Body of pancreas (tissue), 4 donors: ENCODE results near the gene ST6GALNAC3. TPM values are rescaled to one million over a fixed set of nuclear protein-coding genes. Genes with fewer than 3 reads are reported as not detected.

Experiments
- ATAC-seq: fragments of 150-250 bp; one replicate; pipeline ENCODE4 v1.9.1; 2016
- DNase-seq, 4 donors: peaks; one replicate each; pipeline ENCODE4 v3.0.0-alpha.2; 2019
- H3K27ac ChIP-seq, 4 donors: fragments of 200-600 bp; sonication (generic); 1 replicate in 3 of 4; 2 replicates in 1 of 4; pipeline versions ENCODE4 v1.5.1 to v1.6.1; 2016 to 2019; ENCODE audit warnings: mild to moderate bottlenecking in 1 of 4, mixed read lengths in 1 of 4, moderate library complexity in 1 of 4
- H3K27me3 ChIP-seq, 2 donors: fragments of 200-600 bp; sonication (generic); one replicate each; pipeline ENCODE4 v1.6.0; 2016; ENCODE audit warnings: mild to moderate bottlenecking in 1 of 2
- H3K36me3 ChIP-seq, 2 donors: fragments of 200-600 bp; sonication (generic); replicated peaks in 1 of 2; 2 replicates each; pipeline ENCODE4 v1.5.1; 2016; ENCODE audit warnings: low read depth in 2 of 2; ENCODE audit not compliant: insufficient read depth in 1 of 2
- H3K4me1 ChIP-seq: fragments of 200-600 bp; sonication (generic); one replicate; pipeline ENCODE4 v1.6.0; 2016
- H3K4me3 ChIP-seq, 2 donors: fragments of 200-600 bp; sonication (generic); 1 replicate in 1 of 2; 2 replicates in 1 of 2; pipeline ENCODE4 v1.5.1; 2016 to 2019
- H3K9me3 ChIP-seq, 3 donors: fragments of 200-600 bp; sonication (generic); 1 replicate in 2 of 3; 2 replicates in 1 of 3; pipeline ENCODE4 v1.5.1; 2016
- CTCF ChIP-seq, 7 experiments: fragments of 450-650 bp in 4 of 7; fragments of 200-600 bp in 3 of 7; sonication (generic) in 3 of 7; IDR thresholded peaks; one replicate each; pipeline ENCODE4 v1.5.1; 2016 to 2019; ENCODE audit warnings: antibody characterized with exemption in 7 of 7
- POLR2A ChIP-seq, 3 donors: fragments of 450-650 bp; IDR thresholded peaks; one replicate each; pipeline ENCODE4 v1.6.1; 2016; ENCODE audit warnings: antibody characterized with exemption in 3 of 3, mild to moderate bottlenecking in 2 of 3
- WGBS, 2 donors: methylation state at CpG; one replicate each; pipeline ENCODE4 v1.1.5; 2017; 5-methylcytosine and 5-hydroxymethylcytosine counted together
- intact Hi-C: fragments of 100-400 bp; cut with DNase I; formaldehyde crosslinking; loops from one replicate; pipeline ENCODE4 v1.15.1; 2023
- total RNA-seq, 2 donors: library from RNA; depleted of rRNA; stranded (reverse); fragments of >200 nt; gene quantifications; one replicate each; pipeline ENCODE4 v1.1.0, GENCODE V29; 2016

The ST6GALNAC3 gene
- total RNA-seq, 2 donors from 2014 or later: 1.3 to 2.3 TPM

GRCh38 chr1:76146184-76146583, 71.6 kb downstream of the ST6GALNAC3 start:
- DNase-seq (no peak), ATAC-seq (no peak)
- no peaks in the 10 kb centered on the region for H3K27me3 ChIP-seq
- no peak overlapping the region for H3K27ac ChIP-seq
- 59 to 71% methylated on average over 1 of the region's 1 CpG for WGBS, 2 donors
- TF ChIP-seq CTCF (IDR thresholded peaks at IDR 0.05) (no peak), POLR2A (IDR thresholded peaks at IDR 0.05) (no peak)
- no peaks in the 10 kb centered on the region for H3K36me3 ChIP-seq
- H3K4me1 ChIP-seq: no peaks in the 10 kb centered on the region
- intact Hi-C loops: no loop called here
- H3K9me3 ChIP-seq: no peaks in the 10 kb centered on the region
- H3K4me3 ChIP-seq: no peak overlapping the region

GRCh38 chr1:76147917-76148316, 73.4 kb downstream of the ST6GALNAC3 start:
- no peak overlapping the region for H3K4me3 ChIP-seq
- intact Hi-C loops: no loop called here
- 64 to 69% methylated on average over 4 of the region's 4 CpGs for whole genome bisulfite sequencing, 2 donors

GRCh38 chr1:76148460-76148859, 73.9 kb downstream of the ST6GALNAC3 start:
- no peaks in the 10 kb centered on the region for H3K4me1 ChIP-seq
- no peaks in the 10 kb centered on the region for H3K36me3 ChIP-seq
- no peak for DNase-seq
- H3K27me3 ChIP-seq: no peaks in the 10 kb centered on the region
- 54 to 65% methylated on average over 2 of the region's 2 CpGs for WGBS, 2 donors
- H3K9me3 ChIP-seq: no peaks in the 10 kb centered on the region
- no peak overlapping the region for H3K4me3 ChIP-seq
- intact Hi-C loops: no loop called here
- ATAC-seq: no peak
- TF ChIP-seq CTCF (IDR thresholded peaks at IDR 0.05) (no peak), POLR2A (IDR thresholded peaks at IDR 0.05) (no peak)
- H3K27ac ChIP-seq: no peak overlapping the region

More at GRCh38 chr1:76147917-76148316, 73.4 kb downstream of the ST6GALNAC3 start:
- Histone ChIP-seq H3K4me1 (no peaks in the 10 kb centered on the region), H3K27ac (no peak overlapping the region), H3K27me3 (no peaks in the 10 kb centered on the region), H3K9me3 (no peaks in the 10 kb centered on the region), H3K36me3 (no peaks in the 10 kb centered on the region)
- no peak for DNase-seq
- ATAC-seq: no peak
- TF ChIP-seq CTCF (IDR thresholded peaks at IDR 0.05) (no peak), POLR2A (IDR thresholded peaks at IDR 0.05) (no peak)

- intact Hi-C loops: no loop called here
- H3K36me3 ChIP-seq: no peaks in the 10 kb centered on the region
- ATAC-seq (no peak), DNase-seq (no peak)
- no peak overlapping the region for H3K27ac ChIP-seq
- H3K27me3 ChIP-seq: no peaks in the 10 kb centered on the region
- WGBS, 2 donors: 46 to 51% methylated on average over 8 of the region's 8 CpGs
- no peak overlapping the region for H3K4me3 ChIP-seq
- peaks cover 7% of the 10 kb centered on the region for H3K4me1 ChIP-seq
- no peaks in the 10 kb centered on the region for H3K9me3 ChIP-seq
- TF ChIP-seq POLR2A (IDR thresholded peaks at IDR 0.05) (no peak), CTCF (IDR thresholded peaks at IDR 0.05) (no peak)
Measured at GRCh38 chr1:76153841-76154205, 79.3 kb downstream of the ST6GALNAC3 start.

- Histone ChIP-seq H3K36me3 (no peaks in the 10 kb centered on the region), H3K4me1 (peaks cover 7% of the 10 kb centered on the region), H3K4me3 (peak overlapping the region in 1 of 2 donors; percentile 2), H3K27ac (peak overlapping the region in 2 of 4 donors; percentile 2 to 16), H3K9me3 (no peaks in the 10 kb centered on the region), H3K27me3 (no peaks in the 10 kb centered on the region)
- intact Hi-C loops: no loop called here
- DNase-seq (peak; percentile 73 to 80 (median 74)), ATAC-seq (peak; percentile 89)
- 10 to 11% methylated on average over 17 of the region's 17 CpGs for WGBS, 2 donors
- TF ChIP-seq CTCF (IDR thresholded peaks at IDR 0.05): peak; percentile 74 to 96 (median 85)
- TF ChIP-seq POLR2A (IDR thresholded peaks at IDR 0.05): no peak
Measured at GRCh38 chr1:76154206-76154956, 79.8 kb downstream of the ST6GALNAC3 start.
